ENCODE results near the gene PTPRJ.
A peak's percentile ranks its signal among the peaks of the same experiment; 100 is the strongest.
"Not testable (repeated sequence)": the region's sequence is repeated elsewhere in the genome, so short reads cannot be mapped to it uniquely, and the experiment has no call there.

PTPRJ gene

GRCh38 chr11:47980088-47980906, at the start of gene PTPRJ:
Gene PTPRJ, plus strand, starts transcription at chr11:47980559. Its CDS starts 354 bp downstream, at chr11:47980913.
- DNase-seq (ENCODE audit: insufficient read length, low spot score) (peak; percentile 74), FAIRE-seq (no peak)

GRCh38 chr11:47932544-47932943, 47.8 kb upstream of the PTPRJ start:
- DNase-seq (ENCODE audit: insufficient read length, low spot score) (no peak), FAIRE-seq (no peak)
- no peak for TF ChIP-seq POLR2A (IDR thresholded peaks at IDR 0.05; ENCODE audit: low read depth, low read length)

More at GRCh38 chr11:47980088-47980906, at the start of gene PTPRJ:
- TF ChIP-seq POLR2A (IDR thresholded peaks at IDR 0.05; ENCODE audit: low read depth, low read length): peak; percentile 47; the same call in 1 of the 2 replicates

- not testable (repeated sequence) for DNase-seq (ENCODE audit: insufficient read length, low spot score); FAIRE-seq
Measured at GRCh38 chr11:47933797-47934196, 46.6 kb upstream of the PTPRJ start.

DNA sequence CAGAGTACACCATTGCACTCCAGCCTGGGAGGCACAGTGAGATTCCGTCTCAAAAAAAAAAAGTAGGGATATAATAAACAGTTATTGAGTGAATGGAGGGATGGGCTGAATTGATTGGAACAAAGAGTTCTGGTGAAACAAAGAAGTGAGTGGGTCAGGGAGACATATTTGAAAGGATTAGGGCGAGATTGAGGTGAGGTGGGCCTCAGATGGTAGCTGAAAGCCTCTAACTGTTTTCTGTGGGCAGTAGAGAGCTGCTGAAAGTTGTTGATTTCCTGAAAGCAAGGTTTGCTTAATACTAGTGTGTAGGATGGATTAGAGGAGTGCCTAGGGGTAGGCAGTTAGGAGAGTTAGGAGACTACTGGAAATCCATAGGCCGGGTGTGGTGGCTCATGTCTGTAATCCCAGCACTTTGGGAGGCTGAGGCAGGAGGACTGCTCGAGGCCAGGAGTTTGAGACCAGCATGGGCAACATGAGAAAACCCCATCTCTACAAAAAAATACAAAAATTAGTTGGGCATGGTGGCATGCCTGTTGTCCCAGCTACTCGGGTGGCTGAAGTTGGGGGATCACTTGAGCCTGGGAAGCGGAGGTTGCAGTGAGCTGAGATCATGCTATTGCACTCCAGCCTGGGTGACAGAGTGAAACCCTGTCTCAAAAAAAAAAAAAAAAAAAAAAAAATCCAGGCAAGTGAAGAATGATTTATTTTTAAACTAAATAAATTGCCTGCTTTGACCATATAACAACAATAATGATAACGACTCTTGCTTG, 41.4 kb upstream of the PTPRJ start:
- FAIRE-seq (no peak), DNase-seq (ENCODE audit: insufficient read length, low spot score) (no peak)
- no peak for TF ChIP-seq POLR2A (IDR thresholded peaks at IDR 0.05; ENCODE audit: low read depth, low read length)

- DNase-seq (ENCODE audit: insufficient read length, low spot score): no peak
- TF ChIP-seq POLR2A (IDR thresholded peaks at IDR 0.05; ENCODE audit: low read depth, low read length): no peak
- no peak for FAIRE-seq
Measured at GRCh38 chr11:47940904-47941649, 39.3 kb upstream of the PTPRJ start.

- FAIRE-seq (no peak), DNase-seq (ENCODE audit: insufficient read length, low spot score) (no peak)
- TF ChIP-seq POLR2A (IDR thresholded peaks at IDR 0.05; ENCODE audit: low read depth, low read length): no peak
Measured at GRCh38 chr11:47941907-47942558, 38.3 kb upstream of the PTPRJ start.

DNA sequence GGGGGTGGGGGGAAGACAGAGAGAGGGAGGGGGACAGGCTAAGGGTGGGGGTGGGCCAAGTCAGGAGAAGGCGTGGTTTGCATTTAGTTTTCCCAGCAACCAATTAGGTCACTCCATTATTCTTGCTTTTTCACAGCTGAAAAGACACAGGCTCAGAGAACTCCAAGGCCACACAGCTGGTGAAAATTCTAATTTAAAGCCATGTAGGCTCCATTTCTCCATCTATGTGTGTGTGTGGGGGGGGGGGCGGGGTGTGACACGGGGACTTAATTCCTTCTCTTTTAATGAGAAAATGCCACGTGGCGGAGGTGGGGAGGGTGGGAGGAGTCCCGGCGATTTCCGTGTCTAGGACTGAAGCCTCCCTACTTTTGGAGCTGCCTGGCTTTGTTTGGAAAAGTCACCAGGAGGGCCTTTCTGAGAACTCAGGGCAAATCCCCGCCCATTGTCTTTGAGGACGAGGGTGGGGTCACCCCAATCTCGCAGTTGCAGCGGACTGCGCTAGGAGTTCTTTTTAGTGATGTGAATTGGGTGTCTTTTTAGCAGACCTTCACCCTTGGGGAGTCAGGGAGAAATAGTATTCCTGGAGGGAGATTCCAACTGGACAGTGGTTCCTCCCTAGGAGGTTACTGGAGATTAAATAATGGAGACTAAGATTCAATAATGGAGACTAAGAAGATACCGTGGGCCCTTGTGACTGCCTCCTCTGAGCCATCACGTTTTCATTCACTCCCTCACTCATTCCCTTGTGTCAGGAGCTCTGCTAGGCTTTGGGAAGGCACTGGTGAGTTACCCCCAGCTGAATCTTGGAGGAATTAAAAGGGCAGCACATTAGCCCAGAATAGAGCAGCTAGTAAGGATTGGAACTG, 36.4 kb upstream of the PTPRJ start:
- no peak for FAIRE-seq
- DNase-seq (ENCODE audit: insufficient read length, low spot score): no peak

GRCh38 chr11:47944632-47945031, 35.7 kb upstream of the PTPRJ start:
- TF ChIP-seq POLR2A (IDR thresholded peaks at IDR 0.05; ENCODE audit: low read depth, low read length): no peak
- DNase-seq (ENCODE audit: insufficient read length, low spot score) (no peak), FAIRE-seq (no peak)

More for the DNA sequence above, 36.4 kb upstream of the PTPRJ start:
- TF ChIP-seq POLR2A (IDR thresholded peaks at IDR 0.05; ENCODE audit: low read depth, low read length): no peak

DNA sequence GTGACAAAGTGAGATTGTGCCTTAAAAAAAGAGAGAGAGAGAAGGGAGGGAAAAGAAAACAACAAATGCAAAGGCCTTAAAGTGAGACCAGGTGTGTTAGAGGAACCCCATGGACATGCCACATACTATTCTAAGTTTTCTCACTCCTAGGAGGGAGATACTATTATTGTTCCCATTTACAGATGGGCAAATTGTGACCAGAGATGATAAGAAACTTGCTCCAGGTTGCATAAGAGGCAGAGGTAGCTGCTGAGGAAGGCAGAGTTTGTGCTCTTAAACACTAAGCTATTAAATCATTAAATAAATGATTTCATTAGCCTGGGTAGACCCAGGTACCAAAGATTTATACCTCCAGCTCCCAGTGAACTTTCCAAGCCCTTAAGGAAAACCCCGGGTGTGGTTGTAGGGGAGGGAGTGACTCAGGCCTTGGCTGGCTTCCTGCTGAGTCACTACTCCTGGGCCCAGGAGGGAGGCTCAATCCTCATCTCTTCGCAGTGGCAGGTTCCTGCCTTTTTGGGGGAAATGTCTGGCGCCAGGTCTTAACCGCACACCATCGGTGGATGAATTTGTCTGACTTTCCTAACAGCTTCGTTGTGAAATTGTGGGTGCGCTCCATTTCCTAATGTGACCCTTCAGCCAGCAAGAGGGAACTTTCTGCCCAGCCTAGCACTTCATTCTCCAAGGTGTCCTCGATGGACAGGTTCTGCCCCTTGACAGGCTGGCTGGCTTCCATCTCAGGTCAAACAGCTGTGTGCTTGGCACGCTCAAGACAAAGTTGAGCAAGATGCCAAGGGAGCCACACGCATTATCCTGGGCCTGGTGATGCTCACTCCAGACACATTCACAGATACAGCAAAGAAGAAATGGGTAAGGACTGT, 33.4 kb upstream of the PTPRJ start:
- TF ChIP-seq POLR2A (IDR thresholded peaks at IDR 0.05; ENCODE audit: low read depth, low read length): no peak
- peak; percentile 65 for FAIRE-seq

DNA sequence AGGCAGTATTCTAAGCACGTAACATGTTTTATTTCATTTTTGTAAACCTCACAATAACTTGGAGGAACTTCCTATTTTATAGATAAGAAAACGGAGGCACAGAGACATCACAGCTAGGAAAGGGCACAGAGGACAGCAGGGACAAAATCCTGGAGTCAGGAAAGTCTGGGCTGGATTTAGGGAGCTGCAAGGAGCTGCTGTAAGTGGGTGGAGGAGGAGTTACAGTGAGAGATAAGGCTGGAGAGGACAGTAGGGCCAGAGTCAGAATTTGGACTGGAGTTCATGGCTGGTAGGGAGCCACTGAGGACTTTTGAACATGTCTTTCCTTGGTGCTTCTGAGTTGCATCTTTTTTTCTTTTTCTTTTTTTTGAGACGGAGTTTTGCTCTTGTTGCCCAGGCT, 32.2 kb upstream of the PTPRJ start:
- TF ChIP-seq POLR2A (IDR thresholded peaks at IDR 0.05; ENCODE audit: low read depth, low read length): no peak

More for the DNA sequence above, 33.4 kb upstream of the PTPRJ start:
- DNase-seq (ENCODE audit: insufficient read length, low spot score): peak; percentile 94

GRCh38 chr11:47949001-47949675, 31.2 kb upstream of the PTPRJ start:
- not testable (repeated sequence) for FAIRE-seq; DNase-seq (ENCODE audit: insufficient read length, low spot score)

More for the DNA sequence above, 32.2 kb upstream of the PTPRJ start:
- no peak for DNase-seq (ENCODE audit: insufficient read length, low spot score)
- no peak for FAIRE-seq

Data from H54 (cell line).